GM21360 (cell line): ENCODE data around the gene SPNS1.
"Not testable (repeated sequence)": the region's sequence is repeated elsewhere in the genome, so short reads cannot be mapped to it uniquely, and the experiment has no call there.

Experiments used
- ATAC-seq: cut with Tn5 transposase; IDR thresholded peaks from one replicate; pipeline ENCODE4 v1.9.1; 2021; ENCODE audit warnings: mild to moderate bottlenecking, moderate library complexity; ENCODE audit not compliant: unreplicated experiment

Gene SPNS1

GRCh38 chr16:28974437-28975157 is at the start of gene SPNS1:
Gene SPNS1, plus strand, starts transcription at chr16:28974778. Its CDS starts 374 bp downstream, at chr16:28975152.
- peak; percentile 78 for ATAC-seq

- peak; percentile 35 for ATAC-seq
Observed at GRCh38 chr16:28925386-28926228, 49.0 kb upstream of the SPNS1 start.

GRCh38 chr16:28926284-28926683 is 48.3 kb upstream of the SPNS1 start:
- ATAC-seq: not testable (repeated sequence)

DNA sequence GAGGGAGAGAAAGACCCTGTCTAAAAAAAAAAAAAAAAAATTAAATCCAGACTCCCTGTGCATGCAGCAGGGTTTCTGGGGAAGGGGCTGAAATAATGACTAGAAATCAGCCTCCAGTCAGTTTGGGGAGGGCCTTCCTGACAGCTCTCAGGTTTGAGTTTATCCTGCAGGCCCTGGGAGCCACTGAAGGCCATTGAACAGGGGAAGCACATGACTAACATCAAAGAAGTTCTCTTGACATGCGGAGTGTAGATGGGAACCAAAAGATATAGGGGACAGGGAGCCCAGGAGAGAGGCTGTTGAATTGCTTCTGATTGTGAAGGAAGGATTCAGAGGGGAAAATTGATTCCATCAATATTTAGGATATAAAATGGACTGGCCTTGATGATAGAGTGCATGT is 46.8 kb upstream of the SPNS1 start:
- ATAC-seq: no peak

DNA sequence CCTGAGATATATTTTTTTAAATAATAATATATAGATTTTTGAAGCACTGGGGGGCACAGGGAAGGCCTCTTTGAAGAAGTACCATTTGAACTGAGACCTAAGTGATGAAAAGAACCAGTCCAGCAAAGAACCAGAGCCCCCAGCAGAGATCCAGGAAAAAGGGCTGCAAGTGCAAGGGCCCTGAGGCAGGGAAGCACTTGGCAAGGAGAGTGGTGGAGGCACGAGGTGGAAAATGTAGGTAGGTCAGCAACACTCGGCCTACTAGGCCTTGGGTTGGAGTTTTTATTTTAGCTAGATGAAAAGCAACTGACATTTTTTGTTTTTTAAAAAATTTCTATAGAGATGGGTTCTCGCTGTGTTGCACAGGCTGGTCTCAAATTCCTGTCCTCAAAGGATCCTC is 44.4 kb upstream of the SPNS1 start:
- ATAC-seq: no peak

DNA sequence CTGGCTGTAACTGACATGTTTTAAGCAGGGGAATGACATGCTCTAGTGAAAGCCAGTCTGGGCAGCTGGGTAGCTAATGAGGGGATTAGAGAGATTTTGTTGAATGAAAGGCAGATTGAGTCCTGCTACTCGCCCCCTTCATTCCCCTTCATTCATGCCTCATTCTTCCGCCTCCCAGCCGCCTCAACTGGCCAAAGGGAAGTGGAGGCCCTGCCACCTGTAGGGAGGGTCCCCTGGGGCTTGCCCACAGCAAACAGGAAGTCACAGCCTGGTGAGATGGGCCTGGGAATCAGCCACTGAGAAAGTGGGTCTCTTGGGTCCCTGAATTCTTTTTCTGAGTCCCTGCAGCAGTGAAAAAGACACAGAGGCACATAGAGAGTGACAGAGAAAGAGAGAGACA is 43.9 kb upstream of the SPNS1 start:
- ATAC-seq: no peak

GRCh38 chr16:28931801-28932225 is 42.8 kb upstream of the SPNS1 start, which contains the start of gene CD19:
Gene CD19, plus strand, starts transcription at chr16:28931971. Its CDS starts 30 bp downstream, at chr16:28932001.
- no peak for ATAC-seq

- no peak for ATAC-seq
Observed at GRCh38 chr16:28932339-28933141, 42.0 kb upstream of the SPNS1 start.

DNA sequence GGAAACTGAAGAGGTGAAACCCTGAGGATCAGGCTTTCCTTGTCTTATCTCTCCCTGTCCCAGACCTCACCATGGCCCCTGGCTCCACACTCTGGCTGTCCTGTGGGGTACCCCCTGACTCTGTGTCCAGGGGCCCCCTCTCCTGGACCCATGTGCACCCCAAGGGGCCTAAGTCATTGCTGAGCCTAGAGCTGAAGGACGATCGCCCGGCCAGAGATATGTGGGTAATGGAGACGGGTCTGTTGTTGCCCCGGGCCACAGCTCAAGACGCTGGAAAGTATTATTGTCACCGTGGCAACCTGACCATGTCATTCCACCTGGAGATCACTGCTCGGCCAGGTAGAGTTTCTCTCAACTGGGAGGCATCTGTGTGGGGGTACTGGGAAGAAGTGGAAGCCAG is 41.4 kb upstream of the SPNS1 start:
- no peak for ATAC-seq

DNA sequence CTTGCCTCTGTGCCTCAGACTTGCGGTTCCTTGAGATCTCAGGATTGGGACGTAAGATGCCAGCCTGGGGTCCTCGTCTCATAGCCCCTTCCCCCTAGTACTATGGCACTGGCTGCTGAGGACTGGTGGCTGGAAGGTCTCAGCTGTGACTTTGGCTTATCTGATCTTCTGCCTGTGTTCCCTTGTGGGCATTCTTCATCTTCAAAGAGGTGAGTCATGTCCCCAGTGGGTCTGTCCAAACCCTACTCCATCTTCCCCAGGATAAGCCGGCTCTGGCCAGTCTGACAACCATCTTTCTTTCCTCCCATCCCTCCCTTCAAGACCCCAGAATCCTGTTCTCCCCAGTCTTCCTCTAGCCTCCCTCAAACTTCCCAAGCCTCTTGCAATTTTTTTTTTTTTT is 39.2 kb upstream of the SPNS1 start:
- ATAC-seq: no peak

- peak; percentile 72 for ATAC-seq
Observed at GRCh38 chr16:28935924-28936783, 38.4 kb upstream of the SPNS1 start.

DNA sequence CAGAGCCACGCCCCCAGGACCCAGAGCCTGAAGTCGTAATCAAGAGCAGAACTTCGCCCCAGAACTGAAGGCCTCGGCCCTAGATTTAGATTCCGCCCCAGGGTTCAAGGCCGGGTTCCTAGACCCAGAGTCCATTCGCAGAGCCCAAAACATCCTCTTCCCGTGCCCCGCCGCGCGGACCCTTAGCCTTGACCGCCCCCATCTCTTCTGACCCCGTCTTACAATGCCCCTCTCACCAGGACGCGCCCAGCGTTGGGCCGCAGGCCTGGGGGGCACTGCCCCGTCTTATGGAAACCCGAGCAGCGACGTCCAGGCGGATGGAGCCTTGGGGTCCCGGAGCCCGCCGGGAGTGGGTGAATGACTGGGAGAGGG is 37.8 kb upstream of the SPNS1 start:
- ATAC-seq: no peak

GRCh38 chr16:28937222-28937876 is 37.2 kb upstream of the SPNS1 start:
- ATAC-seq: no peak

- no peak for ATAC-seq
Observed at GRCh38 chr16:28938721-28939120, 35.9 kb upstream of the SPNS1 start.

GRCh38 chr16:28939825-28940224 is 34.8 kb upstream of the SPNS1 start:
- not testable (repeated sequence) for ATAC-seq

DNA sequence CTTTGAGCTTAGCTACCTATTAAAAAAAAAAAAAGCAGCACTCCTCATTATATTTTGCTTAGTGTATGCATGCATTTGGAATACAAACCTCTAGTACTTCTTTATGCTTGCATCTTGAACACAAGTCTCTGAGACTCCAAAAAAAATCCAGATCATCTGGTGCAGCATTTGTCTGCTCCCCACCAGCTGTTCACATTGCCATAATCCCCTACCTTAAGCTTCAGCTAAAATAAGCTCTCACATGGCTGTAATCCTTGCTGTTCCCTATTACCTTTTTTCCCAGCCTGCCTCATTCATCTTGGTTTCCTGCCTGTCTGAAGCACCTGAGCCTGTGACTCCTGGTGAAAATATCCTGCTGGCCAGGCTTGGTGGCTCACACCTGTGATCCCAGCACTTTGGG is 31.3 kb upstream of the SPNS1 start:
- no peak for ATAC-seq

GRCh38 chr16:28946681-28947080 is 27.9 kb upstream of the SPNS1 start:
- no peak for ATAC-seq

DNA sequence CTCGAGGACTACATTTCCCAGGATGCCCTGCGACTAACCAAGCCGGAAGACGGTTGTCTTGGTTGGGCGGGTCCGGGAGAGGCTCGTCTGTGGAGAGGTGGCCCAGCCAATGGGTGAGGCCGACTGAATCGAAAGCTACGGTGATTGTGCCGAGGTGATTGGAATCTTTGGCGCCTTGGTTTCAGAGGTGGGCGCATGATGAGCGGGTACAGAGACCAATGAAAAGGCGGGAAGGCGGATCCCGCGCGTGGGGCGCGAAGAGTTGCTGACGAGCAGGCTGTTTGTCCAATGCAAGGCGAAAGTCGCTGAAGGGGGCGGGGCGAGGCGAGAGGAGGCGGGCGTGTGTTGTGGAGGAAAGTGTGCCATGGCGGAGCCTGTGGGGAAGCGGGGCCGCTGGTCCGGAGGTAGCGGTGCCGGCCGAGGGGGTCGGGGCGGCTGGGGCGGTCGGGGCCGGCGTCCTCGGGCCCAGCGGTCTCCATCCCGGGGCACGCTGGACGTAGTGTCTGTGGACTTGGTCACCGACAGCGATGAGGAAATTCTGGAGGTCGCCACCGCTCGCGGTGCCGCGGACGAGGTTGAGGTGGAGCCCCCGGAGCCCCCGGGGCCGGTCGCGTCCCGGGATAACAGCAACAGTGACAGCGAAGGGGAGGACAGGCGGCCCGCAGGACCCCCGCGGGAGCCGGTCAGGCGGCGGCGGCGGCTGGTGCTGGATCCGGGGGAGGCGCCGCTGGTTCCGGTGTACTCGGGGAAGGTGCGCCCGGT is 23.7 kb upstream of the SPNS1 start, which contains the start of gene NFATC2IP:
TSS of gene NFATC2IP (plus strand) at position 290 of the 762 bp plus-strand sequence. CDS start at position 365, 75 bp downstream.
- ATAC-seq: peak; percentile 88

- ATAC-seq: no peak
Observed at GRCh38 chr16:28951410-28951943, 23.1 kb upstream of the SPNS1 start.
